Measurements from ENCODE around the gene THOC5.

GRCh38 chr22:29476116-29476515, 77.4 kb downstream of the THOC5 start:
- no peak for TF ChIP-seq POLR2A (IDR thresholded peaks at IDR 0.05; ENCODE audit: low read length)
- TF ChIP-seq GATA1 (IDR thresholded peaks at IDR 0.05; ENCODE audit: low read depth, low read length), result no peak

Data from erythroblast (primary cell).